Glomerular visceral epithelial cell (primary cell): ENCODE results near the gene KBTBD4.
"Not testable (repeated sequence)": the region's sequence is repeated elsewhere in the genome, so short reads cannot be mapped to it uniquely, and the experiment has no call there.

Experiments used
- DNase-seq: peaks from one replicate; pipeline ENCODE4 v3.0.0-alpha.2; 2016; ENCODE audit errors: extremely low spot score

KBTBD4 gene

DNA sequence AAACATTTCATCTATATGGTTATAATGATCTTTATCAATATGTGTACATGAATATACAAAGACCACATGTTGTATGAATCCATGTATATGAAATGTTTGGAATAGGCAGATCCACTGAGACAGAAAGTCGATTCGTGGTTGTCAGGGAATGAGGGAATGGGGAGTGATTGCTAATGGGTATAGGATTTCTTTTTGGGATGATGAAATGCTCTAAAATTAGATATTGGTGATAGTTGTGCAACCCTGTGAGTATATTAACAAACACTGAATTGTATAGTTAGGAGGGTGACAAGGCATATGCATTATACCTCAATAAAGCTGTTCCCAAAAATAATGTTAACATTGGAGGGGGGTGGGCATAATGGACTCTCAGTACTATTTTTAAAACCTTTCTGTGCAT is 18.3 kb downstream of the KBTBD4 start:
- DNase-seq, result no peak

DNA sequence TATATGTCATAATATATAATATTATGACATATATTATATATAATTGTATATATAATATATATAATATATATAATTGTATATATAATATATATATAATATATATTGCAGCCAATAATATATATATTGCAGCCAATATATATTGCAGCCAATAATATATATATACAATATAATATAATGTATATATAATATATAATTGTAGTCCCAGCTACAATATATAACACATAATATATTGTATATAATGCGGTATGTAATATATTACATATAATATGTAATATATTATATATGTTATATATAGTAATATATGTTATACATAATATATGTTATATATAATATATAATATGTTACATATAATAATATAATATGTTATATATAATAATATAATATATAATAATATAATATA is 20.1 kb downstream of the KBTBD4 start:
- no peak for DNase-seq

DNA sequence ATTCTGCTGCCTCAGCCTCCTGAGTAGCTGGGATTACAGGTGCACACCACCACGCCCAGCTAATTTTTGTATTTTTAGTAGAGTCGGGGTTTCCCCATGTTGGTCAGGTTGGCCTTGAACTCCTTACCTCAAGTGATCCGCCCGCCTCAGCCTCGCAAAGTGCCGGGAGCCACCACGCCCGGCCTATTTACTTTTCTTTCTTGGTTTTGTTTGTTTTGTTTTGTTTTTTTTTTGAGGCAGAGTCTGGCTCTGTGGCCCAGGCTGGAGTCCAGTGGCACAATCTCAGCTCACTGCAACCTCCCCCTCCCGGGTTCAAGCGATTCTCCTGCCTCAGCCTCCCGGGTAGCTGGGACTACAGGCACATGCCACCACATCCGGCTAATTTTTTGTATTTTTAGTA is 21.8 kb downstream of the KBTBD4 start:
- DNase-seq, result not testable (repeated sequence)

DNA sequence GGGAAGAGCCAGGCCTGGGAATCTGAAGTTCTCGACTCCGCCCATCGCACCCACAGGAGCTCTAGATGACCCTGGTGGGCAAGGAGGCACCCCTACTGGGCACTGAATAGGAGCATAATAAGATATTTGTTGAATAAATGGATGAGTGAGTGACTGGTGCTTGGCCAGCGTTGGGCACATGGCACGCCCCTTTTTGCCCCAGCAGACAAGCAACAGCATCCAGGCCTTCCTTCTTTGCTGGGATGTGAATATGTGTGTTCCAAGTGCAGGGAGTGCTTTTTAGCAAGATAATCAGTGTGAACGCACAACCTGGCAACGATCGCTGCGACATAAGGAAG is 25.4 kb downstream of the KBTBD4 start:
- DNase-seq, result no peak

DNA sequence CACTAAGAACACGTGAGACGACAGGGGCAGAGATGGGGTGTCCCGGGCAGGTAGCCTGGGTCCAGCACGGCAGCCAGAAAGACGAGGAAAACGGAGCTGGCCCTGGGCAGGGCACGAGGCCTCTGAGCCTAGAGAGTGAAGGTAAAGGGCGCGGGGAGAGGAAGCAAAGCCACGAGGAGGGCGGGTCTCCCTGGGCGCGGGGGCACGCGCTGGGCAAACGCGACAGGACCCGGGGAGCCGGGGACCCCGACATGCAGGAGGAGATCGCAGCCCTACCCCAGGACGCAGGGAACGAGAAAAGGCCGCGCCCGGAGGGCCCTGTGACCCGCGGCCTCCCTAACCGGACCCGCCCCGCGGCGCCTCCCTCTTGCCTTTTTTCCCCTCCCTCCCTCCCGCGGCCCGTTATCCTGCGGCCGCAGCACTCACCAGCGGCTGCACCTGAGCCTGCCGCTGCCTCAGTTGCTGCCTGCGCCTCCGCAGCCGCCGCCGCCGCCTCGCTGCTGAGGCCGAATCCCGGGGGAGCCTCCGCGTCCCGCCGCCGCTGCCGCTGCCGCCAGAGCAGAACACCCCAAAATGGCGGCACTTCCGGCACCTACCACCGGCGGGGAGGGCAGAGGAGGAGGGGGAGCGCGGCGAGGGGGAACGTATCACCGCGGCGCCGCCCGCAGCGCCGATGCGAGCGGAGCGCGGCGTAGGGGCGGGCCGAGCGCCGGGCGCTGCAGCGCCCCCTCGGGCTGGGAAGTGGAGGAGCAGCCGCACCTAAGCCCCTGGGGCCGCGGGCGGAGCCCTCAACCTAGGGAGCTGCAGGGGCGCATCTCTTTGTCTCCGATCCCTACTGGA is 26.0 kb downstream of the KBTBD4 start, which contains the start of gene CELF1:
Gene CELF1 (minus strand): TSS at position 567 of the 840 bp plus-strand sequence. CDS start 53,609 bp downstream, outside the sequence.
- DNase-seq, result peak; percentile 92

DNA sequence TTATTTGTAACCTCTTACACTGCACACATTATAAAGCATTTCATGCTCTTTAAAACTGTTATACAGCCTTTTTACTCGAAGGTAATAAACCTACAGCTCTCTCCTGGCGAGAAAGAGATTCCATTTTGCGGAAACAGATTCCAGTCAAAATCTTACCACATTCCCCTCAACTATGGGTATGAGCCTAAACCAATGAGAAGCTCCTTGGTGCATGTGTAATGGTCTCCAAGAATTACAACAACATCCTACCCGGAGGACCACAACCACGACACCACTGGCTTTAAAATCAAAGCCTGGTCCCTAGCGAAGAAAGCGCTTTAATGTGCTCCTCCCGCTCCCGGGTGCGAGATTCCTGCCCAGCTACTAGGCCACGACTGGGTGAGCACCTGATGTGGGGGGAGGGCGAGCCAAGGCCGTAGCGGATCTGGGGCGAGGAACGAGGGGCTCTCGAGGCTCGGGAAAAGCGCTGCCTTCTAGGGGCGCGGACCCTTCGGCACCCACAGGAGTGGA is 26.7 kb downstream of the KBTBD4 start:
- peak; percentile 38 for DNase-seq

DNA sequence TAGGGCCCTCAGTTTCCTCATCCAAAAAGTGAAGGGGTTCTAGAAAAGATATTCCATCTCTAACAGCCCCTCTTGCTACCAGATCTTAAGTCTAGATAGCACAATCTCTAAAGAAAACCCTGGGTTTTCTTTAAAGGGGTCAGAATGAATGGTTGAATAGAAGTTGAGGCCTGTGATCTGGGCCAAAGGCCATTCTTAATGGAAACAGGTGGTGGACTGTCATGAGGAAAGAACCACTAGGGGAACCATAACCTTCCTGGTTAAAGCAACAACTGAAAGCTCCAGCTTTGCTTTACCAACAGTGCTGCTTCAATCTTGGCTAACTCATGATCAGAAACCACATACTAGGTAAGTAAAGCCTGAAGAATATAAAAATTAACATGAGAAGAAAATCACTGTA is 27.7 kb downstream of the KBTBD4 start:
- peak; percentile 12 for DNase-seq

DNA sequence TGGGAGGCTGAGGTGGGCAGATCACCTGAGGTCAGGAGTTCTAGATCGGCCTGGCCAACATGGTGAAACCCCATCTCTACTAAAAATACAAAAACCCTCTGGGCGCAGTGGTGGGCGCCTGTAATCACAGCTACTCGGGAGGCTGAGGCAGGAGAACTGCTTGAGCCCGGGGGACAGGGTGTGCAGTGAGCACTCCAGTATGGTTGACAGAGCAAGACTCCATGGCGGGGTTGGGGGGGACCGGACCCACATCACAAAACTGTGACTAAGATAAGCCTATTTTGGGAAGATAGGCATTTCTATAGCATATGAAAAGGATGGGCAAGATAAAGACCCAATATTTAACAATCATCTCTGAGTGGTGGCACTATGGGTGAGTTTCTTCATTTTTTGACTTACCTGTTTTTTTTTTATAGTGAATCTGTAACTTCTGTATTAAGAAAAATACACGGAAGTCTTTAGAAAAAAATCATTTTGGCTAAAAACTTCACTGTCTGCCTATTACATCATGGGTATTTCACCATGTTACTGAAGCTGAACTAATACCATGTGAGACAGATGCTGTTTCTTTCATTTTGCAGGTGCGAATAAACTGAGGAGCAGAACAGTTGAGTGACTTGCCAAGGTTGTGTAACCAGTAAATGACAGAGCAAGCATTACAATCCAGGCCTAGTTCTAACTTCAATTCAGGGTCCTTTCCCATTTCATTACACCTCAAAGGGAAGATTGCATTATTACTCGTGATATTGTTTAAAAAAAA is 28.3 kb downstream of the KBTBD4 start:
- DNase-seq, result peak; percentile 17

DNA sequence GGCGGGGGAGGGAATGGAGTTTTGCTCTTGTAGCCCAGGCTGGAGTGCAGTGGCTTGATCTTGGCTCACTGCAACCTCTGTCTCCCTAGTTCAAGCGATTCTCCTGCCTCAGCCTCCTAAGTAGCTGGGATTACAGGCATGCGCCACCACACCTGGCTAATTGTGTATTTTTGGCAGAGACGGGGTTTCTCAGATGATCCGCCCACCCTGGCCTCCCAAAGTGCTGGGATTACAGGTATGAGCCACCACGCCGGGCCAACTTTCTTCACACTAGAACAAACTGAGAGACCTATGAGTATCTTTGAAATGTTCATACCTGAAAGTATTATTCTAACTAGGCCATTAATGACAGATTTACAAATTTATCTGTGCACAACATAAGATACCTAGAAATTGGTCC is 32.5 kb downstream of the KBTBD4 start:
- not testable (repeated sequence) for DNase-seq

DNA sequence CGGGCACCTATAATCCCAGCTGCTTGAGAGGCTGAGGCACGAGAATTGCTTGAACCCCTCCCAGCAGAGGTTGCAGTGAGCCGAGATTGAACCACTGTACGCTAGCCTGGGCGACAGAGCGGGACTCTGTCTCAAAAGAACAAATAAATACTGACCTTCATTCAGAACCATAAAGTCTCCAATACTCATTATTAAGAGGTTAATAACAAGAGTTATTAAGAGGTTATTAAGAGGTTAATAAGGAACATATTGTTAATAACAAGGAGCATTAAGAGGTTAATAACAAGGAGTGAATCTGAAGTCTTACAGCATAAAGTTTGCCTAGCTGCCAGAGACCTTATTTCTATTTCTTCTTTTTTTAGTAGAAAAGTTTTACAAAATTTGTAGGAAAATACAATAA is 33.5 kb downstream of the KBTBD4 start:
- DNase-seq, result no peak

DNA sequence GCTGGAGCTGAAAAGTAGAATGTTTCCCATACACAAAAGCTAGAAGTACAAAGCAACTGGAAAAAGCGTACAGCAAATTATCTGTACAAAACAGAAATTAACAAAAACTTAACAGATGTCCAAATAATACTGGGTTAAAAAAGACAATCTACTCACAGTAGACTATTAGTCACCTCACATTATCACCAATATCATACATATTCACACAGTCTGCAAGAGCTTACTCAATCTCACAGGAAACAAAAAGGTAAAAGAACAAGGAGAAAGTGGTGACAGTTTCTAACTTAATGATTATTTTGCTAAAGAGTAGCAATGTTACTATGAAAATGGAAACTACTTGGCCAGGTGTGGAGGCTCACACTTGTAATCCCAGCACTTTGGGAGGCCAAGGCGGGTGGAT is 37.7 kb downstream of the KBTBD4 start:
- no peak for DNase-seq

DNA sequence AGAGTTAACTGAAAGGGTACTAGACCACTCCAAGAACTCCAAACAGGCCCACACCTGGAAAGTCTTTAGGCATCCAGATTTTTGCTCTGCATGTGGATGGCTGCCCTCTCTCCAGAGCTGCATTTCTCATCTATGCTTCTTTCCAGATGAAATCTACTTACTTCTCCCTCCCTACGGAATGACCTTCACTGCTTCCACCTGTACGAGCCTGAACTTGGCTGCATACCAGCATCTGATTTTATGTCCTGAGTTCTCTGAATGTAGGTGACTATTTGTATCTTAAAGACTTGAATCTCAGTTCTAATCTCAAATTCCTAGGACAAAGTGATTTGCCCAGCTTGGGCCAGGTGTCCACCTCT is 39.1 kb downstream of the KBTBD4 start:
- no peak for DNase-seq

DNA sequence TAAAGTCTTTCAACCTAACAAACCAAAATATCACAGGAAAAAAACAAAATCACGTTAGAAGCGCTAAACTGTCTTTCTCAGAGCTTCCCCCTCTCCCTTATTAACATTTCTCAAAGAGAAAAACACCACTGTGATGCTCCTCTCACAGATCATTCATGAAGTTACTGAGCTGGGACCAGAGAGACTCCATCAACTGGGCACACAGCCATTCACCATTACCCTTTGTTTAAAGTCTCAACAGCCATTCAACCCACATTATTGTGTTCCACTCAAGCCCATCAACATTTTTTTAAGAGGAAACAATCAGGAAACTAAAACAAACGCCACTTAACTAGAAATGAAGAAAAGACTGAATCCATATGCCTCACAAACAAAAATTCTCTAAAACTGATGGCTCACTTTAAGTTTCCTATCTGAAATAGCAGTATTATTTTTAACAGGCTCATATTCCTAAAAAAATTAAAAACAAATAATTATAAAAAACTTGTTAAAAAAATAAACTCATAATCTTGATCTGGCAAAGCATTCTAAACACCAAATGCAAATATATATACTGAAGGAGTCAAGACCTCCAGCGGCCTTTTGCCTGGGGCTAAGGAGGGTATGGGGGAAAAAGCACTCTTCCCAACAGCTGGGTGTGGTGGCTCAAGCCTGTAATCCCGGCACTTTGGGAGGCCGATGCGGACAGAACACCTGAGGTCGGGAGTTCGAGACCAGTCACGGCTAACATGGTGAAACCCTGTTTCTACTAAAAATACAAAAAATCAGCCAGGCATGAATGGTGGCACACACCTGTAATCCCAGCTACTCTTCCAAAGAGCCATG is 39.8 kb downstream of the KBTBD4 start:
- no peak for DNase-seq

DNA sequence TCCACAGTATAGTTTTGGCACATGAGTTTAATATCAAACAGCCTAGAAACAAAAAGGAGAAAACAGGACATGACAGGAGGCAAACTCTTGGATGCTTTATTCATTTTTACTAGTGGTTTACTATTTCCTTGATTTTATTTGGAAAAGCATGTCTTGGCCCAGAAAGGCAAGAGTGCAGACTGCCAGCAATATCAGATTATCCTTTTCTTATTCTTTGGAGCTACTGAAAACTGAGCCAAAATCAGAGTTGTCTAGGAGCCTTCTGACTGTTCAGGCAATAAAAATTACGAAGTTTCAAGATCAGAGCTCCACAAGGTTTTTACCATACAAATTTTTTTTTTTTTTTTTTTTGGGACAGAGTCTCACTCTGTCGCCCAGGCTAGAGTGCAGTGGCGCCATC is 41.9 kb downstream of the KBTBD4 start:
- no peak for DNase-seq

DNA sequence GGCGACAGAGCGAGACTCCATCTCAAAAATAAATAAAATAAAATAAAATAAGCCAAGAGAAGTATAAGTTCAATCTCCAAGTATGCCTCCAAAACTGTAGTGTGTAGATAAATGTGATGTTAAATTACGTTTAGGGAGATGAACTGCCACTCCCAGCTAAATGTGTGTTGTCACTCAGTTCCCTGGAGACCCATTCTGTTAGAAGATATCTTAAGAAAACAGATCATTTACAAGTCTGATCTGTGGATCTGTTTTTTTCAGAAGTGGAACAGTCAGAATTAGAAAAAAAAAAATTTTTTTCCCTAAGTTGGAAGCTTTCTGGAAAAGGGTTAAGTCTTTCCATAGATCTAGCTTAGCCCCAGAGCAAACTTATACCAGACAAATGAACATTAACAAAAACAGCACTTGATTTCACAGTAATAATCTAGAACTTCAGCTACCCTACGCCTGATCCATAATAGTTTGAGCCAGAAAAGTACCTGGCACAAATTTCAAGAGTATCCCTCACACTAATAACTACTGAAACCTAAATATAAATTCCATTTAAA is 44.0 kb downstream of the KBTBD4 start:
- no peak for DNase-seq

DNA sequence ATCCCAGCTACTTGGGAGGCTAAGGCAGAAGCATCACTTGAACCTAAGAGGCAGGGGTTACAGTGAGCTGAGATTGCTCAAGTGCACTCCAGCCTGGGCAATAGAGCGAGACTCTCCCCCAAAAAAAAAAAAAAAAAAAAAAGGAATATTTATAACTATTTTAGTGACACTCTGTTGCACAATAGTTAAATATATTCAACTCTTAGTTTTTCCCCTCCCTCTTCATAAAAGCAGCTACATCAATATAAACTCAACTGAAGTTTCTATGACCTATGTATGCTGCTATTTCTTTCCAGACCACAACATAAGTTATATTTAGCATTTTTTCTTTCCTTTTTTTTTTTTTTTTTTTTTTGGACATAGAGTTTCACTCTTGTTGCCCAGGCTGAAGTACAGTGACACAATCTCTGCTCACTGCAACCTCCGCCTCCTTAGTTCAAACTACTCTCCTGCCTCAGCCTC is 45.0 kb downstream of the KBTBD4 start:
- peak; percentile 53 for DNase-seq

DNA sequence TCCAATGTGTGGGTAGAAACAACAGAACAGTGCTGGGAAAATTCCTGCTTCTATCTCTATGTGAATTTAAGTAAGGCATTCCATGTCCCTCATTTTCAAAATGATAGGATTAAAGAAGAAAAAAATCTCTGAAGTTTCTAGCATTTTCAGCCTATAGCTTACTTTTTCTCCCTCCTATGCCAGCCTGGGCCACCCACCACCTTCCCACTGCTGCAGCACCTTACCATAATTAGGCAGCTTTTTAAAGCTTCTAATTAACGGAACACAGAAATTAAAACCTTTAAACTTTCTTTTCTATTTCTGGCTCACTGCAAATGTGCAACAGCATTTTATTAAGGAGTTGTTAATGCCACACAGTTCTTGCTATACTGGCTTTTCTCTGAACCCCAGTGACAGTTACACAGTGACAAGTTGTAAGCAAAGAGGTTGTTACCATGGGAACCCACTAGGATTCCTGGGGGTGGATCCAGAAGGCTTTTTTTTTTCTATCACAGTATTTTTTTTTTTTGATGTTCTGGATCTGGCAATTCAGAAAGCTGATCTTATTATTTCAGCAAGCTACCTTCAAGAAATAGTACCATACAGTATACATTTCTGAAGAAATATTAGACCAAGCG is 46.1 kb downstream of the KBTBD4 start:
- DNase-seq, result no peak

DNA sequence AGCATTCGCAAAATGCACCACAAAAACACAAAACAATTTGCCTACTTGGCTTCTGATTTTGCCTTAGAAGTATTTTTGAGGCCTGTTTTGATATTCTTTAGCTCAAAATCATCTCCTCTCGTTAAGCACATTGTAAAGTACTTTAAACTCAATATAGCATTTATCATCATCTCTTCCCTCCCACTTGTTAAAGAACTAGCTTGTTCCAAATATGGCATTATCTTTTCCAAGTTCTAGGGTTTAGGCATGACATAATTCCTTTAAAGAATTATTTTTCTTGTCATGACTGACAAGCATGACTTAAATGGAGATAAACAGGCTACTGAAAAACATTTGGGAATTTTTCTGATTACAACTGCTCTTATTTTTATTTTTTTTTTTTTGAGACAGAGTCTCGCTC is 47.1 kb downstream of the KBTBD4 start:
- no peak for DNase-seq

DNA sequence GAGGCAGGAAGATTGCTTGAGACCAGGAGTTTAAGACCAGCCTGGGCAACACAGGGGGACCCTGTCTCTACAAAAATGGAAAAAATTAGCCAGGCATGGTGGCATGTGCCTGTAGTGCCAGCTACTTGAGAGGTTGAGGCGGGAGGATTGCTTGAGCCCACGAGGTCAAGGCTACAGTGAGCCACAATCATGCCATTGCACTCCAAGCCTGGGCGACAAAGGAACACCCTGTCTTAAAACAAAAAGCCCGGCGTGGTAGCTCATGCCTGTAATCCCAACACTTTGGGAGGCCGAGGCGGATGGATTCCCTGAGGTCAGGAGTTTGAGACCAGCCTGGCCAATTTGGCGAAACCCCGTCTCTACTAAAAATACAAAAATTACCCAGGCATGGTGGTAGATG is 48.0 kb downstream of the KBTBD4 start:
- DNase-seq, result not testable (repeated sequence)

DNA sequence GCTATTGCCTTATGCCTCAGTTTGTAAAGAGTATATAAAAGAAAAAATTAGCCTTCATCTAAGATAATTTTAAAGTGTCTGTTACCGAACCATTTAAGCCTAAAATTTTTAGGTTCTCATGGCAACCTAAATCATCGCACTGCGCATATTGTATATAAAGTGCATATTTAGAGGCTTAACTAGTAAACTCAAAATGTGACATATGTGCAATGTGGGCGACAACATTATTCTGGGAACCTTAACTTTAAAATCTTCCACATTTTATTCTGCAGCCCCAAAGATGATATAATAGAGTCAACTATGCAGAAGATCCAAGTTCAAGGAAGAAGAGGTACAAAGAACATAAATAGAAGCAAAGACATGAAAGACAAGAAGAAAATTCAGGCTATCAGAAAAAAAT is 48.8 kb downstream of the KBTBD4 start:
- DNase-seq, result no peak

DNA sequence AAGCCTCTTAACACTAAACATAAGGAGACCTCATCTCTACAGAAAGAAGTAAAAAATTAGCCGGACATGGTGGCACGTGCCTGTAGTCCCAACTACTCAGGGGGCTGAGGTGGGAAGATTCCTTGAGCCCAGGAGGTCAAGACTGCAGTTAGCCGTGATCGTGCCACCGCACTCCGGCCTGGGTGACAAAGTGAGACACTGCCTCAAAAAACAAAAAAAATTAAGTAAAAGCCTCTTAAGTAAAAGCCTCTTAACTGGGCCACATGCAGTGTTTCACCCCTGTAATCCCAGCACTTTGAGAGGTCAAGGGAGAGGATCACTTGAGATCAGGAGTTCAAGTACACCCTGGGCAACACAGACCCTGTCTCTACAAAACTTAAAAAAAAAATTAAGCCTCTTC is 51.6 kb downstream of the KBTBD4 start:
- no peak for DNase-seq
